NB4 (cell line): ENCODE measurements around the gene CHAF1A.

ENCODE experiments used
- MYC ChIP-seq: IDR thresholded peaks from 2 replicates; pipeline ENCODE4 v1.6.1; 2011; ENCODE audit warnings: low read depth, low read length
- POLR2A ChIP-seq: IDR thresholded peaks from 2 replicates; pipeline ENCODE4 v1.6.1; 2011; ENCODE audit warnings: mild to moderate bottlenecking; ENCODE audit not compliant: insufficient read length; ENCODE audit errors: extremely low read depth
- TF ChIP-seq, protein P1 (sequence below): IDR thresholded peaks from one replicate; pipeline ENCODE4 v1.5.1; 2012; ENCODE audit warnings: low read depth, low read length
- TF ChIP-seq, protein P2 (sequence below): IDR thresholded peaks from 2 replicates; pipeline ENCODE4 v1.6.1; 2011; ENCODE audit warnings: low read depth, low read length

DNA sequence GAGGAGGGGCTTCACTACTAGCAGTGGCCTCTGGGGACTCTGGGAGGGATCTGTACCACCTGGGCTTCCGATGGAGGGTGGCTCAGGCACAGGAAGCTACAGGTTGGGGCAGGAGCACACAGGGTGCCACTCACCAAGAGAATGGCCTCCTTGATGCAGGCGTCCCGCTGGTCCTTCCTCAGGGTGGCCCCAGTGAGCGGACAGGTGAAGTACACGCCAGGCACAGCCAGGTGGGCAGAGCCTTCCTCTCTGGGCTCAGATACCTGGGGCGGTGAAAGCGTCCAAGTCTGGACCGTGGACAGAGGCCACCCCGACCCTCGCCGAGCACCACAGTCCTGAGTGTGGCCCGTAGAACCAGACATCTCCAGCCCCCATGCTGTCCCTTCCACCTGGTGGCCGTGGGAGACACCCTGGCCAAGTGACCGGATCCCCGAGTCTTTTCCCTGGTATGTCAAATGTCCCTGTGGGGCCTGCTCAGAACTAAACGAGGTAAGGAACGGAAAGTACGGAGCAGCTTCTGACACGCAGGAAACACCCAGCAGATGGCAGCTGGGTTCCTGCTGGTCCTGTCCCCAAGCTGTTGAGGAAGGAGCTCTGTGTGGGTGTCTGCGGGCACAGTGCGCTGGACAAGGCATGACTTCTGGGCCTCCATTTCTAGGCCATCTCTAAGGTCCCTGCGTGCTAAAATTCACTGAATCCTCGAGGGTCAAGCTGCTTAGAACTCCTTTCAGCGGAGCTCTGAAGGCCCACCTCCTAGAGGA is 50.0 kb downstream of the CHAF1A start:
- TF ChIP-seq, protein P1, sequence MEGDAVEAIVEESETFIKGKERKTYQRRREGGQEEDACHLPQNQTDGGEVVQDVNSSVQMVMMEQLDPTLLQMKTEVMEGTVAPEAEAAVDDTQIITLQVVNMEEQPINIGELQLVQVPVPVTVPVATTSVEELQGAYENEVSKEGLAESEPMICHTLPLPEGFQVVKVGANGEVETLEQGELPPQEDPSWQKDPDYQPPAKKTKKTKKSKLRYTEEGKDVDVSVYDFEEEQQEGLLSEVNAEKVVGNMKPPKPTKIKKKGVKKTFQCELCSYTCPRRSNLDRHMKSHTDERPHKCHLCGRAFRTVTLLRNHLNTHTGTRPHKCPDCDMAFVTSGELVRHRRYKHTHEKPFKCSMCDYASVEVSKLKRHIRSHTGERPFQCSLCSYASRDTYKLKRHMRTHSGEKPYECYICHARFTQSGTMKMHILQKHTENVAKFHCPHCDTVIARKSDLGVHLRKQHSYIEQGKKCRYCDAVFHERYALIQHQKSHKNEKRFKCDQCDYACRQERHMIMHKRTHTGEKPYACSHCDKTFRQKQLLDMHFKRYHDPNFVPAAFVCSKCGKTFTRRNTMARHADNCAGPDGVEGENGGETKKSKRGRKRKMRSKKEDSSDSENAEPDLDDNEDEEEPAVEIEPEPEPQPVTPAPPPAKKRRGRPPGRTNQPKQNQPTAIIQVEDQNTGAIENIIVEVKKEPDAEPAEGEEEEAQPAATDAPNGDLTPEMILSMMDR: no peak
- TF ChIP-seq POLR2A (no peak), MYC (no peak)
- TF ChIP-seq, protein P2, sequence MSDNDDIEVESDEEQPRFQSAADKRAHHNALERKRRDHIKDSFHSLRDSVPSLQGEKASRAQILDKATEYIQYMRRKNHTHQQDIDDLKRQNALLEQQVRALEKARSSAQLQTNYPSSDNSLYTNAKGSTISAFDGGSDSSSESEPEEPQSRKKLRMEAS: no peak
